Suprapubic skin (tissue), 4 donors: ENCODE results near the gene DIP2C. TPM values are rescaled to one million over a fixed set of nuclear protein-coding genes. Genes with fewer than 3 reads are reported as not detected.

Experiments
- DNase-seq, 2 donors: peaks; one replicate each; pipeline ENCODE4 v3.0.0-alpha.2; 2019; ENCODE audit warnings: low spot score in 2 of 2
- H3K27ac ChIP-seq: fragments of 200-600 bp; sonication (generic); one replicate; pipeline ENCODE4 v1.5.1; 2019
- H3K27me3 ChIP-seq: fragments of 200-600 bp; sonication (generic); one replicate; pipeline ENCODE4 v1.5.1; 2019
- H3K36me3 ChIP-seq: fragments of 200-600 bp; sonication (generic); one replicate; pipeline ENCODE4 v1.5.1; 2019
- H3K4me1 ChIP-seq: fragments of 200-600 bp; sonication (generic); one replicate; pipeline ENCODE4 v1.5.1; 2019
- H3K4me3 ChIP-seq: fragments of 200-600 bp; sonication (generic); one replicate; pipeline ENCODE4 v1.5.1; 2019; ENCODE audit warnings: mild to moderate bottlenecking
- H3K9me3 ChIP-seq: fragments of 200-600 bp; sonication (generic); one replicate; pipeline ENCODE4 v1.5.1; 2019
- EP300 ChIP-seq: sonication (generic); formaldehyde crosslinking; IDR thresholded peaks from one replicate; pipeline ENCODE4 v1.6.1; 2017; ENCODE audit warnings: antibody characterized with exemption
- POLR2A ChIP-seq, 2 donors: fragments of 450-650 bp; IDR thresholded peaks; one replicate each; pipeline ENCODE4 v1.6.1; 2017; ENCODE audit warnings: antibody characterized with exemption in 2 of 2, mild to moderate bottlenecking in 2 of 2, moderate library complexity in 2 of 2
- POLR2AphosphoS5 ChIP-seq, 3 donors: sonication (generic); formaldehyde crosslinking; IDR thresholded peaks; one replicate each; pipeline ENCODE4 v1.6.1; 2017; ENCODE audit warnings: antibody characterized with exemption in 3 of 3
- WGBS: methylation state at CpG from one replicate; pipeline ENCODE4 v1.1.5; 2018; 5-methylcytosine and 5-hydroxymethylcytosine counted together
- total RNA-seq, 4 donors: library from RNA; depleted of rRNA; stranded (reverse); fragments of >200 nt; gene quantifications; one replicate each; pipeline ENCODE4 v1.1.0, GENCODE V29; 2016
- TF ChIP-seq, protein P1 (sequence below), 2 donors: fragments of 200-600 bp in 1 of 2; fragments of 450-650 bp in 1 of 2; sonication (generic) in 1 of 2; IDR thresholded peaks; one replicate each; pipeline ENCODE4 v1.5.1; 2016 to 2019; ENCODE audit warnings: antibody characterized with exemption in 2 of 2, mild to moderate bottlenecking in 1 of 2, moderate library complexity in 1 of 2

Gene DIP2C
- total RNA-seq, 4 donors from 2014 or later, result 6.7 to 23.3 (median 14.7) TPM

DNA sequence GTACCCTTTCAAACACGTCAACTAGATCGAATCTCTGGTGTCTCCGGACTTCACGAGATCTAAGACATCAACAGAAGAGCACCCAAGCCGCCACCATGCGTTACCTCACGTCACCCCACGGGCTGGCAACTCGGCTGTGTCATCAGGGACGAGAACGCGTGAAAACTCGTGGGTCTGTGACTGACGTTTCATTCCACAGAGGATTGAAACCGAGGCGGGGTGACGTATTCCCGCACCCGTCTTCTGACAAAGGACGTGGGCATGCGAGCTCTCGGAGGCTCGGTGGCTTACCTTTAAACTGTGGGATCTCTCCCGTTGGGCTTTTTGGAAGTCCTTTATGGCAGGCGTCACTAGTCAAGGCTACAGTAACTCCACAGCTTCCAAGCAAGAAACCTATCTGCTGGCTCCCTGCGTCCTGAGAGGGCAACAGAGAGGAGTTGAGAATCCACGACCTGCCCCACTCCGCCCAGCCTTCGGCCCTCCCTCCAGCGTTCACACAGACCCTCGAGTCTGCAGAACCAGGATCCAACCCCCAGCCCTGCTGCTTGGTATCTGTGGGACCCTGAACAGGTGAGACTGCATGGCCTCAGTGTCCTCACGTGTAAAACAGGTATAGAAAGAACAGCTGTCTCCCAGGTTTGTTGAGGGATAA, 298.9 kb downstream of the DIP2C start:
- TF ChIP-seq POLR2AphosphoS5 (IDR thresholded peaks at IDR 0.05), result no peak
- no peak for TF ChIP-seq POLR2A (IDR thresholded peaks at IDR 0.05)
- no peak for TF ChIP-seq EP300
- TF ChIP-seq, protein P1, sequence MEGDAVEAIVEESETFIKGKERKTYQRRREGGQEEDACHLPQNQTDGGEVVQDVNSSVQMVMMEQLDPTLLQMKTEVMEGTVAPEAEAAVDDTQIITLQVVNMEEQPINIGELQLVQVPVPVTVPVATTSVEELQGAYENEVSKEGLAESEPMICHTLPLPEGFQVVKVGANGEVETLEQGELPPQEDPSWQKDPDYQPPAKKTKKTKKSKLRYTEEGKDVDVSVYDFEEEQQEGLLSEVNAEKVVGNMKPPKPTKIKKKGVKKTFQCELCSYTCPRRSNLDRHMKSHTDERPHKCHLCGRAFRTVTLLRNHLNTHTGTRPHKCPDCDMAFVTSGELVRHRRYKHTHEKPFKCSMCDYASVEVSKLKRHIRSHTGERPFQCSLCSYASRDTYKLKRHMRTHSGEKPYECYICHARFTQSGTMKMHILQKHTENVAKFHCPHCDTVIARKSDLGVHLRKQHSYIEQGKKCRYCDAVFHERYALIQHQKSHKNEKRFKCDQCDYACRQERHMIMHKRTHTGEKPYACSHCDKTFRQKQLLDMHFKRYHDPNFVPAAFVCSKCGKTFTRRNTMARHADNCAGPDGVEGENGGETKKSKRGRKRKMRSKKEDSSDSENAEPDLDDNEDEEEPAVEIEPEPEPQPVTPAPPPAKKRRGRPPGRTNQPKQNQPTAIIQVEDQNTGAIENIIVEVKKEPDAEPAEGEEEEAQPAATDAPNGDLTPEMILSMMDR (IDR thresholded peaks at IDR 0.05), result no peak
- H3K4me1 ChIP-seq, result peaks cover 8% of the 10 kb centered on the region
- no peak overlapping the region for H3K27ac ChIP-seq
- H3K27me3 ChIP-seq, result no peaks in the 10 kb centered on the region
- no peaks in the 10 kb centered on the region for H3K9me3 ChIP-seq
- 96% methylated on average over 32 of the region's 32 CpGs for WGBS
- peaks cover 24% of the 10 kb centered on the region for H3K36me3 ChIP-seq
- no peak overlapping the region for H3K4me3 ChIP-seq
- DNase-seq, result no peak

DNA sequence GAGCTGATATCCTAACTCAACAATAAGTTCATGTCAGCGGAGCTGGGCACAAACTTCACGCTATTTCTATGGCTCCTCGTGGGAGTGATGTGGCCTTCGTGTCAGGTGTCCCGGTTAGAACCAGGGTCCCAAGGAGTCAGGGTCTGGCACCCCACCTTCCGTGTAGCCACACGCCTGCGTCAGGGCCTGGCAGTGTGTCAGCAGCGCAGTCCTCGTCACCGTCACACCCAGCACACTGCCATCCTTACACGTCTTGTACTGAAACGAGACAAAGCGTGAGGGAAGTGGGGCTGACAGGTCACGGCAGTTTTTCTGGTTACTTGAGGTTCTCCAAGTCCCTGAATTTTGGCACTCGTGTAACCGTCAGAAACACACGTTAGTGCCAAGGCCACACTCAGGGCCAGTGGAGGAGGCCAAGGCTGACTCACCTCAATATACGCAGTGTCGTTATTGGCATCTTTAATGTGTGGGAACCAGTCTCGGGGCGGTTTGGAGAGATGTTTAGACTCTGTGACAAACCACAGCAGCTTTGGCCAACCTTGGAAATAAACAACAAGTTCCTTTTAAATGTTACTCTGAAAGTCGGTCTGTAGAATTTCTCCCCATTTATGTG, 299.5 kb downstream of the DIP2C start:
- WGBS, result 89% methylated on average over 22 of the region's 23 CpGs
- Histone ChIP-seq H3K27ac (no peak overlapping the region), H3K36me3 (peaks cover 30% of the 10 kb centered on the region), H3K4me3 (no peak overlapping the region), H3K27me3 (no peaks in the 10 kb centered on the region), H3K4me1 (peaks cover 8% of the 10 kb centered on the region), H3K9me3 (no peaks in the 10 kb centered on the region)
- DNase-seq, result no peak
- TF ChIP-seq EP300 (no peak), POLR2A (IDR thresholded peaks at IDR 0.05) (no peak), POLR2AphosphoS5 (IDR thresholded peaks at IDR 0.05) (no peak)
- TF ChIP-seq, protein P1 (IDR thresholded peaks at IDR 0.05), result no peak

DNA sequence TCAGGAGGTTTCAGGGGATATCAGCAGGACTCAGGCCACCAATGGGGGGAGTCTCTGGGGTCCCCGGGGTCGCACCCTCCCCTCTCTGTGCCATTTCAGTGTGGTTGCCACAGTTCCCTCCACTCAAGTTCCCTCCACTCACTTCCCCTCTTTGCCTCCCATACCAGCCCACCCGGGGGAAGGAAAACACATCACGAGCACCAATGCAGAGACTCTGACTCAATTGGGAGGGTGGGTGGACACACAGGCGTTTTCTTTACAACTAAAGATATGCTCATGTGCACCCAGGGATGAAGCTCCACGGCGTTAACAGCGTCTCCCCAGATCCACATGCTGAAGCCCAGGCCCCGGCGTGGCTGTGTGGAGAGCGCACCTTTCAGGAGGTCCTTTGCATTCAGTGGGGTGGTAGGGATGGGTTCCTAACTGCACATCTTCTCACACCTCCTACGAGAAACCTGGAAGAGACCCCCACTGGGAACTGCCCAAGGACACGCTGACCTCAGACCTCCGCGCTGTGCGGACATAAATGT, 300.1 kb downstream of the DIP2C start:
- WGBS, result 94% methylated on average over 12 of the region's 16 CpGs
- no peaks in the 10 kb centered on the region for H3K9me3 ChIP-seq
- H3K27ac ChIP-seq, result no peak overlapping the region
- peaks cover 8% of the 10 kb centered on the region for H3K4me1 ChIP-seq
- peaks cover 36% of the 10 kb centered on the region for H3K36me3 ChIP-seq
- DNase-seq, result no peak
- no peaks in the 10 kb centered on the region for H3K27me3 ChIP-seq
- TF ChIP-seq EP300 (no peak), POLR2A (IDR thresholded peaks at IDR 0.05) (no peak), POLR2AphosphoS5 (IDR thresholded peaks at IDR 0.05) (no peak)
- TF ChIP-seq, protein P1 (IDR thresholded peaks at IDR 0.05), result no peak
- no peak overlapping the region for H3K4me3 ChIP-seq

DNA sequence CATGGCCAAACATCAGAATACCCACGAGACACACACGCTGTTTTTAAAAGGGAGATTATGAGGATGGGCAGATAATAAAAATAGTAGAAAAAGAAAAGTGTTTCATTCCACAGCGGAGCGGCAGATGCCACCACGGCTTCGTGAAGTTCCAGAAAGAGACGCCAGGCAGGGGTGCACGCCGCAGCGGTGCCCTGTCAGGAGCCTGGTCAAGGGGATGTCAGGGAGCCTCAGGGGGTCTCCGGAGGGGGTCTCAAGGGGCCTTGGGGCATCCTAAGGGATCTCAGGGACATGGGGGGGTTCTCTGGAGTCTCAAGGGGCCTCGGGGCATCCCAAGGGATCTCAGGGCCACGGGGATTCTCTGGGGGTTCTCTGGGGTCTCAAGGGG, 300.8 kb downstream of the DIP2C start:
- peaks cover 8% of the 10 kb centered on the region for H3K4me1 ChIP-seq
- peaks cover 43% of the 10 kb centered on the region for H3K36me3 ChIP-seq
- H3K4me3 ChIP-seq, result no peak overlapping the region
- H3K9me3 ChIP-seq, result no peaks in the 10 kb centered on the region
- no peak for DNase-seq
- TF ChIP-seq POLR2AphosphoS5 (IDR thresholded peaks at IDR 0.05) (no peak), EP300 (no peak), POLR2A (IDR thresholded peaks at IDR 0.05) (no peak)
- TF ChIP-seq, protein P1 (IDR thresholded peaks at IDR 0.05), result no peak
- WGBS, result 85% methylated on average over 11 of the region's 13 CpGs
- H3K27ac ChIP-seq, result no peak overlapping the region
- H3K27me3 ChIP-seq, result no peaks in the 10 kb centered on the region

DNA sequence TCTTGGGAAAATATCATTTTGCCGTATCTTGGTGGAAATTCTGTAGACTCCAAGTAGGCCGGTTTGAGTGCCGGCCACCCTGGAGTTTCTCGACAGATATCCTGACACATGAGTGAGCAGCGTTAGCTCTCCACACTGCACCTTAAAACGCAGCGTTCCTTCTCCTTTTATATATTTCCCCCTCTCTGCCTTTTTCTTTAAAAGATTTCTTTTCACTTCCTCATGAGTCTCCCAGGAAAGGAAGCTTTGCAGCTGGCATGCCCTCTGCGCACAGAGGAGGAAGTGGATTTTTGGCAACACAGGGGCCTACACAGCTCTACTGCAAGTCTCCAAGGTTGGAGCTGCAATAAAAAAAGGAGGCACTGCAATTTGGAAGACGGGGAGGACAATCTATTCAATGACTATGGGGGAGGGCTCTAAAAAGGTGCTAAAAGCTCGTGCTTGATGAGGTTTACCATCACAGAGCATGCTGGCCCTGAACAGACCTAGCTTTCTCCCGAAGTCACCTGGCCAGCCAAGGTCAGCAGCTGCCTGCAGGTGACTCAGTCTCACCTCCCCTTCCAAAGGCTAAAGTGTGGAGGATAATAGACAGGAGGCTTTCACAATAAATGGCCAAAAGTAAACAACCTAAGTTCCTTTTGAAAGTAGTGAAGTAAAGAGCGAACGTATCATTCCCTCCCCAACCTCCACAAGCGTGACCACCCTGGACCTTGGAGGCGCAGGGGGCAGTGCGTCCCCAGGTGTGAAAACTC, 301.4 kb downstream of the DIP2C start:
- Histone ChIP-seq H3K27me3 (no peaks in the 10 kb centered on the region), H3K9me3 (no peaks in the 10 kb centered on the region), H3K4me3 (no peak overlapping the region), H3K4me1 (peaks cover 8% of the 10 kb centered on the region), H3K27ac (no peak overlapping the region), H3K36me3 (peaks cover 45% of the 10 kb centered on the region)
- no peak for DNase-seq
- WGBS, result 90% methylated on average over 16 of the region's 16 CpGs
- no peak for TF ChIP-seq POLR2A (IDR thresholded peaks at IDR 0.05)
- TF ChIP-seq, protein P1 (IDR thresholded peaks at IDR 0.05), result no peak
- TF ChIP-seq EP300, result no peak
- TF ChIP-seq POLR2AphosphoS5 (IDR thresholded peaks at IDR 0.05), result no peak
